ENCODE data around the gene RNF133.
"Not testable (repeated sequence)": the region's sequence is repeated elsewhere in the genome, so short reads cannot be mapped to it uniquely, and the experiment has no call there.

RNF133 gene

GRCh38 chr7:122688400-122688998 is 10.4 kb downstream of the RNF133 start:
- no peak for DNase-seq

GRCh38 chr7:122686360-122686878 is 12.5 kb downstream of the RNF133 start:
- DNase-seq, result no peak

- no peak for DNase-seq
These were observed 14.4 kb downstream of the RNF133 start for GRCh38 chr7:122684504-122684903.

- DNase-seq, result no peak
These were observed 15.9 kb downstream of the RNF133 start for GRCh38 chr7:122682815-122683550.

- DNase-seq, result not testable (repeated sequence)
These were observed 17.7 kb downstream of the RNF133 start for GRCh38 chr7:122681186-122681585.

- DNase-seq, result no peak
These were observed 19.1 kb downstream of the RNF133 start for GRCh38 chr7:122679813-122680212.

- DNase-seq, result not testable (repeated sequence)
These were observed 19.6 kb downstream of the RNF133 start for GRCh38 chr7:122679269-122679709.

- DNase-seq, result no peak
These were observed 21.8 kb downstream of the RNF133 start for GRCh38 chr7:122677149-122677548.

GRCh38 chr7:122676466-122676865 is 22.5 kb downstream of the RNF133 start:
- no peak for DNase-seq

- DNase-seq, result no peak
These were observed 23.3 kb downstream of the RNF133 start for GRCh38 chr7:122675621-122676020.

- no peak for DNase-seq
These were observed 23.9 kb downstream of the RNF133 start for GRCh38 chr7:122675011-122675410.

GRCh38 chr7:122674502-122674901 is 24.4 kb downstream of the RNF133 start:
- DNase-seq, result no peak

GRCh38 chr7:122673951-122674350 is 25.0 kb downstream of the RNF133 start:
- DNase-seq, result no peak

GRCh38 chr7:122672536-122672935 is 26.4 kb downstream of the RNF133 start:
- no peak for DNase-seq

- no peak for DNase-seq
These were observed 35.2 kb downstream of the RNF133 start for GRCh38 chr7:122663733-122664132.

GRCh38 chr7:122658856-122659255 is 40.1 kb downstream of the RNF133 start:
- no peak for DNase-seq

- DNase-seq, result no peak
These were observed 45.2 kb downstream of the RNF133 start for GRCh38 chr7:122653685-122654084.

GRCh38 chr7:122652876-122653275 is 46.0 kb downstream of the RNF133 start:
- DNase-seq, result no peak

GRCh38 chr7:122651451-122651850 is 47.5 kb downstream of the RNF133 start:
- DNase-seq, result no peak

All from CD4-positive, alpha-beta T cell treated with Interleukin-17A for 4 hours (primary cell).